ENCODE data around the gene ADGRF1. TPM values are rescaled to one million over a fixed set of nuclear protein-coding genes. Genes with fewer than 3 reads are reported as not detected.
"Not testable (repeated sequence)": the region's sequence is repeated elsewhere in the genome, so short reads cannot be mapped to it uniquely, and the experiment has no call there.

The ADGRF1 gene
- total RNA-seq, 1 donor from 2014 or later: not detected

- H3K4me3 Mint-ChIP-seq: no peak overlapping the region
- intact Hi-C loops (cut with micrococcal nuclease): no loop called here
- DNase-seq (ENCODE audit: low spot score): no peak
- H3K27ac Mint-ChIP-seq: no peak overlapping the region
- no peaks in the 10 kb centered on the region for H3K4me1 Mint-ChIP-seq (ENCODE audit: low read depth)
- peaks cover 3% of the 10 kb centered on the region for H3K27me3 Mint-ChIP-seq (ENCODE audit: insufficient read depth)
- no peaks in the 10 kb centered on the region for H3K9me3 Mint-ChIP-seq
- no peaks in the 10 kb centered on the region for H3K36me3 Mint-ChIP-seq (ENCODE audit: low read depth)
These were observed 41.3 kb downstream of the ADGRF1 start for GRCh38 chr6:47000842-47001241.

GRCh38 chr6:46998436-46999017 lies 43.6 kb downstream of the ADGRF1 start:
- Mint-ChIP-seq H3K27ac (no peak overlapping the region), H3K27me3 (ENCODE audit: insufficient read depth) (peaks cover 3% of the 10 kb centered on the region), H3K9me3 (no peaks in the 10 kb centered on the region), H3K4me3 (no peak overlapping the region), H3K36me3 (ENCODE audit: low read depth) (no peaks in the 10 kb centered on the region), H3K4me1 (ENCODE audit: low read depth) (no peaks in the 10 kb centered on the region)
- intact Hi-C loops (cut with micrococcal nuclease): no loop called here
- DNase-seq (ENCODE audit: low spot score): no peak

GRCh38 chr6:46997646-46998045 lies 44.5 kb downstream of the ADGRF1 start:
- H3K4me1 Mint-ChIP-seq (ENCODE audit: low read depth): no peaks in the 10 kb centered on the region
- DNase-seq (ENCODE audit: low spot score): no peak
- H3K27ac Mint-ChIP-seq: no peak overlapping the region
- intact Hi-C loops (cut with micrococcal nuclease): no loop called here
- H3K9me3 Mint-ChIP-seq: no peaks in the 10 kb centered on the region
- H3K36me3 Mint-ChIP-seq (ENCODE audit: low read depth): no peaks in the 10 kb centered on the region
- no peak overlapping the region for H3K4me3 Mint-ChIP-seq
- H3K27me3 Mint-ChIP-seq (ENCODE audit: insufficient read depth): no peaks in the 10 kb centered on the region

- Mint-ChIP-seq H3K4me1 (ENCODE audit: low read depth) (no peaks in the 10 kb centered on the region), H3K27me3 (ENCODE audit: insufficient read depth) (no peaks in the 10 kb centered on the region), H3K4me3 (no peak overlapping the region), H3K36me3 (ENCODE audit: low read depth) (no peaks in the 10 kb centered on the region), H3K27ac (no peak overlapping the region), H3K9me3 (no peaks in the 10 kb centered on the region)
- intact Hi-C loops (cut with micrococcal nuclease): no loop called here
- DNase-seq (ENCODE audit: low spot score): no peak
These were observed 45.1 kb downstream of the ADGRF1 start for GRCh38 chr6:46996860-46997641.

GRCh38 chr6:46994933-46995332 lies 47.2 kb downstream of the ADGRF1 start:
- Mint-ChIP-seq H3K9me3 (no peaks in the 10 kb centered on the region), H3K27me3 (ENCODE audit: insufficient read depth) (peaks cover 2% of the 10 kb centered on the region), H3K4me1 (ENCODE audit: low read depth) (no peaks in the 10 kb centered on the region), H3K27ac (no peak overlapping the region), H3K36me3 (ENCODE audit: low read depth) (no peaks in the 10 kb centered on the region), H3K4me3 (no peak overlapping the region)
- intact Hi-C loops (cut with micrococcal nuclease): no loop called here
- no peak for DNase-seq (ENCODE audit: low spot score)

- no peak for DNase-seq (ENCODE audit: low spot score)
- H3K27me3 Mint-ChIP-seq (ENCODE audit: insufficient read depth): peaks cover 2% of the 10 kb centered on the region
- H3K27ac Mint-ChIP-seq: no peak overlapping the region
- no peaks in the 10 kb centered on the region for H3K9me3 Mint-ChIP-seq
- H3K4me1 Mint-ChIP-seq (ENCODE audit: low read depth): no peaks in the 10 kb centered on the region
- no peak overlapping the region for H3K4me3 Mint-ChIP-seq
- intact Hi-C loops (cut with micrococcal nuclease): no loop called here
- H3K36me3 Mint-ChIP-seq (ENCODE audit: low read depth): no peaks in the 10 kb centered on the region
These were observed 48.3 kb downstream of the ADGRF1 start for GRCh38 chr6:46993846-46994245.

- H3K27me3 Mint-ChIP-seq (ENCODE audit: insufficient read depth); H3K9me3 Mint-ChIP-seq; intact Hi-C loops (cut with micrococcal nuclease); DNase-seq (ENCODE audit: low spot score); H3K4me1 Mint-ChIP-seq (ENCODE audit: low read depth); H3K27ac Mint-ChIP-seq; H3K36me3 Mint-ChIP-seq (ENCODE audit: low read depth); H3K4me3 Mint-ChIP-seq: not testable (repeated sequence)
These were observed 49.7 kb downstream of the ADGRF1 start for GRCh38 chr6:46992391-46992790.

- H3K27ac Mint-ChIP-seq; H3K4me3 Mint-ChIP-seq; H3K27me3 Mint-ChIP-seq (ENCODE audit: insufficient read depth); H3K36me3 Mint-ChIP-seq (ENCODE audit: low read depth); DNase-seq (ENCODE audit: low spot score); H3K4me1 Mint-ChIP-seq (ENCODE audit: low read depth); H3K9me3 Mint-ChIP-seq; intact Hi-C loops (cut with micrococcal nuclease): not testable (repeated sequence)
These were observed 51.2 kb downstream of the ADGRF1 start for GRCh38 chr6:46990818-46991510.

GRCh38 chr6:46990031-46990644 lies 52.0 kb downstream of the ADGRF1 start:
- Mint-ChIP-seq H3K4me3 (no peak overlapping the region), H3K36me3 (ENCODE audit: low read depth) (no peaks in the 10 kb centered on the region), H3K9me3 (no peaks in the 10 kb centered on the region), H3K27ac (no peak overlapping the region), H3K27me3 (ENCODE audit: insufficient read depth) (peaks cover 2% of the 10 kb centered on the region), H3K4me1 (ENCODE audit: low read depth) (no peaks in the 10 kb centered on the region)
- intact Hi-C loops (cut with micrococcal nuclease): no loop called here
- DNase-seq (ENCODE audit: low spot score): no peak

GRCh38 chr6:46989398-46989797 lies 52.7 kb downstream of the ADGRF1 start:
- H3K4me3 Mint-ChIP-seq: no peak overlapping the region
- intact Hi-C loops (cut with micrococcal nuclease): no loop called here
- no peak for DNase-seq (ENCODE audit: low spot score)

GRCh38 chr6:46985943-46986342 lies 56.2 kb downstream of the ADGRF1 start:
- Mint-ChIP-seq H3K27ac (no peak overlapping the region), H3K27me3 (ENCODE audit: insufficient read depth) (no peaks in the 10 kb centered on the region), H3K4me3 (no peak overlapping the region), H3K36me3 (ENCODE audit: low read depth) (no peaks in the 10 kb centered on the region), H3K4me1 (ENCODE audit: low read depth) (no peaks in the 10 kb centered on the region), H3K9me3 (no peaks in the 10 kb centered on the region)
- DNase-seq (ENCODE audit: low spot score): no peak
- intact Hi-C loops (cut with micrococcal nuclease): no loop called here

More at GRCh38 chr6:46989398-46989797, 52.7 kb downstream of the ADGRF1 start:
- Mint-ChIP-seq H3K36me3 (ENCODE audit: low read depth) (no peaks in the 10 kb centered on the region), H3K9me3 (no peaks in the 10 kb centered on the region), H3K27me3 (ENCODE audit: insufficient read depth) (peaks cover 2% of the 10 kb centered on the region), H3K4me1 (ENCODE audit: low read depth) (no peaks in the 10 kb centered on the region), H3K27ac (no peak overlapping the region)

- intact Hi-C loops (cut with micrococcal nuclease): no loop called here
- Mint-ChIP-seq H3K9me3 (no peaks in the 10 kb centered on the region), H3K4me3 (no peak overlapping the region), H3K27me3 (ENCODE audit: insufficient read depth) (no peaks in the 10 kb centered on the region), H3K27ac (no peak overlapping the region), H3K36me3 (ENCODE audit: low read depth) (no peaks in the 10 kb centered on the region), H3K4me1 (ENCODE audit: low read depth) (no peaks in the 10 kb centered on the region)
- DNase-seq (ENCODE audit: low spot score): no peak
These were observed 59.1 kb downstream of the ADGRF1 start for GRCh38 chr6:46983007-46983411.

GRCh38 chr6:46979206-46979605 lies 62.9 kb downstream of the ADGRF1 start:
- Mint-ChIP-seq H3K36me3 (ENCODE audit: low read depth) (no peaks in the 10 kb centered on the region), H3K9me3 (no peaks in the 10 kb centered on the region), H3K4me3 (no peak overlapping the region), H3K27me3 (ENCODE audit: insufficient read depth) (no peaks in the 10 kb centered on the region), H3K27ac (no peak overlapping the region), H3K4me1 (ENCODE audit: low read depth) (no peaks in the 10 kb centered on the region)
- intact Hi-C loops (cut with micrococcal nuclease): no loop called here
- no peak for DNase-seq (ENCODE audit: low spot score)
